HepG2 (cell line): ENCODE measurements around the gene THSD4. TPM values are rescaled to one million over a fixed set of nuclear protein-coding genes. Genes with fewer than 3 reads are reported as not detected.

Source experiments
- ATAC-seq: fragments of 200-7000 bp; cut with Tn5 transposase; 3 replicates; pipeline ENCODE4 v1.9.1; 2020; ENCODE audit warnings: mild to moderate bottlenecking, moderate library complexity
- BruUV-seq: library from RNA; stranded (reverse); fragments of 400-500 nt; replicated peaks from 2 replicates; lab custom pipeline; 2021; lab: Mats Ljungman, UMichigan
- CTCF ChIA-PET: fragments of 300-600 bp; formaldehyde crosslinking; extraction: SDS; loops from one replicate; lab custom pipeline; 2021; ENCODE audit warnings: low total read pairs, inconsistent platforms, low intra/inter-chr PET ratio; lab: Yijun Ruan, JAX
- POLR2A ChIA-PET: fragments of 350-600 bp; sonication (Branson Sonifier 250); formaldehyde crosslinking; loops from one replicate; lab custom pipeline; 2020; ENCODE audit warnings: antibody characterized with exemption, inconsistent platforms; lab: Yijun Ruan, JAX
- DNase-seq: peaks from one replicate; pipeline ENCODE4 v3.0.0-alpha.2; 2015; ENCODE audit warnings: low spot score
- FAIRE-seq: peaks from 3 replicates; lab custom pipeline; 2011; peaks lifted over from hg19 to GRCh38; lab: Jason Lieb, UNC
- H2AFZ ChIP-seq: one replicate; pipeline ENCODE4 v1.6.1; 2011; ENCODE audit warnings: low read length, inconsistent platforms
- H3K27ac ChIP-seq: fragments of 300-600 bp; 3 replicates; pipeline ENCODE4 v1.8.0; 2011; ENCODE audit warnings: mixed run types, mild to moderate bottlenecking, mixed read lengths, low read length, inconsistent platforms; ENCODE audit not compliant: insufficient read depth; ENCODE audit errors: extremely low read length
- H3K27me3 ChIP-seq, 2 experiments: fragments of 200-600 bp in 1 of 2; 2 replicates in 1 of 2; 3 replicates in 1 of 2; pipeline versions ENCODE4 v1.6.0 to v1.8.0; 2011; ENCODE audit warnings: low read length in 2 of 2, mild to moderate bottlenecking in 2 of 2, moderate library complexity in 2 of 2, inconsistent platforms in 1 of 2; ENCODE audit not compliant: insufficient read depth in 2 of 2, control insufficient read depth in 1 of 2
- H3K36me3 ChIP-seq, 2 experiments: fragments of 200-600 bp in 1 of 2; replicated peaks in 1 of 2; 2 replicates in 1 of 2; 3 replicates in 1 of 2; pipeline versions ENCODE4 v1.5.1 to v1.8.0; 2011; ENCODE audit warnings: low read length in 2 of 2, inconsistent platforms in 1 of 2; ENCODE audit not compliant: insufficient read depth in 2 of 2, control insufficient read depth in 1 of 2
- H3K4me1 ChIP-seq: 2 replicates; pipeline ENCODE4 v1.5.1; 2012; ENCODE audit warnings: low read length, inconsistent platforms; ENCODE audit not compliant: insufficient read depth
- H3K4me2 ChIP-seq: 2 replicates; pipeline ENCODE4 v1.6.0; 2011; ENCODE audit warnings: low read depth, low read length, inconsistent platforms
- H3K4me3 ChIP-seq, 3 experiments: fragments of 200-600 bp in 1 of 3; sonication (generic), shearing (Covaris generic) in 1 of 3; replicated peaks in 1 of 3; 2 replicates each; pipeline ENCODE4 v1.5.1; 2011 to 2016; ENCODE audit warnings: low read length in 3 of 3, inconsistent platforms in 2 of 3, low read depth in 2 of 3, mild to moderate bottlenecking in 2 of 3, control low read depth in 1 of 3, mixed read lengths in 1 of 3; ENCODE audit not compliant: insufficient read depth in 1 of 3
- H3K79me2 ChIP-seq: one replicate; pipeline ENCODE4 v1.6.1; 2011; ENCODE audit warnings: low read length, inconsistent platforms; ENCODE audit not compliant: insufficient read depth
- H3K9ac ChIP-seq: 2 replicates; pipeline ENCODE4 v1.6.0; 2011; ENCODE audit warnings: mild to moderate bottlenecking, low read depth, low read length, inconsistent platforms; ENCODE audit not compliant: insufficient read depth
- H3K9me3 ChIP-seq: 2 replicates; pipeline ENCODE4 v1.5.1; 2012; ENCODE audit warnings: mild to moderate bottlenecking, low read length
- H4K20me1 ChIP-seq: 2 replicates; pipeline ENCODE4 v1.6.0; 2011; ENCODE audit warnings: inconsistent platforms, mild to moderate bottlenecking, low read length, moderate library complexity; ENCODE audit not compliant: insufficient read depth
- ARID2 ChIP-seq: sonication (generic); formaldehyde crosslinking; IDR thresholded peaks from 2 replicates; pipeline ENCODE4 v1.8.1; 2022; ENCODE audit warnings: mild to moderate bottlenecking, missing genetic modification reagents, borderline replicate concordance
- ATF1 ChIP-seq: IDR thresholded peaks from 2 replicates; pipeline ENCODE4 v1.6.1; 2016; ENCODE audit warnings: mild to moderate bottlenecking, control low read depth
- ATM ChIP-seq: fragments of 450-650 bp; IDR thresholded peaks from 2 replicates; pipeline ENCODE4 v1.7.1; 2017; ENCODE audit warnings: mild to moderate bottlenecking, borderline replicate concordance
- BRD4 ChIP-seq: sonication (generic); formaldehyde crosslinking; IDR thresholded peaks from 2 replicates; pipeline ENCODE4 v1.4.0; 2020; ENCODE audit warnings: missing genetic modification reagents
- GPBP1L1 ChIP-seq: sonication (generic); formaldehyde crosslinking; IDR thresholded peaks from 2 replicates; pipeline ENCODE4 v1.5.0; 2020; ENCODE audit warnings: mild to moderate bottlenecking, missing genetic modification reagents
- HCFC1 ChIP-seq: fragments of 150-350 bp; IDR thresholded peaks from 2 replicates; pipeline ENCODE4 v1.6.1; 2014; ENCODE audit warnings: low read depth, low read length
- JARID2 ChIP-seq: sonication (generic); formaldehyde crosslinking; IDR thresholded peaks from 2 replicates; pipeline ENCODE4 v1.8.1; 2023; ENCODE audit warnings: missing genetic modification reagents, inconsistent platforms; ENCODE audit not compliant: insufficient replicate concordance
- MAFF ChIP-seq: IDR thresholded peaks from 2 replicates; pipeline ENCODE4 v1.6.1; 2011; ENCODE audit warnings: low read depth, low read length, improper control_type of control experiment
- MXD1 ChIP-seq: sonication (generic); formaldehyde crosslinking; IDR thresholded peaks from 2 replicates; pipeline ENCODE4 v1.4.0; 2020; ENCODE audit warnings: mild to moderate bottlenecking, missing genetic modification reagents
- PHF21A ChIP-seq: sonication (generic); formaldehyde crosslinking; IDR thresholded peaks from 2 replicates; pipeline ENCODE4 v1.5.0; 2020; ENCODE audit warnings: mild to moderate bottlenecking, missing genetic modification reagents
- PLSCR1 ChIP-seq: sonication (generic); formaldehyde crosslinking; IDR thresholded peaks from 2 replicates; pipeline ENCODE4 v1.5.0; 2020; ENCODE audit warnings: missing genetic modification reagents, mild to moderate bottlenecking, borderline replicate concordance
- SIN3A ChIP-seq: IDR thresholded peaks from 2 replicates; pipeline ENCODE4 v1.6.1; 2011; ENCODE audit warnings: low read depth, mild to moderate bottlenecking, control low read depth, low read length, borderline replicate concordance
- SOX5 ChIP-seq: IDR thresholded peaks from 2 replicates; pipeline ENCODE4 v1.6.1; 2016; ENCODE audit warnings: borderline replicate concordance
- TAF1 ChIP-seq: sonication (generic); formaldehyde crosslinking; IDR thresholded peaks from 2 replicates; pipeline ENCODE4 v1.4.0; 2020; ENCODE audit warnings: missing genetic modification reagents
- TEAD2 ChIP-seq: sonication (generic); formaldehyde crosslinking; IDR thresholded peaks from 2 replicates; pipeline ENCODE4 v1.9.0; 2021; ENCODE audit warnings: missing genetic modification reagents
- ZBTB8A ChIP-seq: sonication (generic); formaldehyde crosslinking; IDR thresholded peaks from 2 replicates; pipeline ENCODE4 v1.4.0; 2020; ENCODE audit warnings: mild to moderate bottlenecking, low read depth, missing genetic modification reagents, borderline replicate concordance
- ZMAT3 ChIP-seq: sonication (generic); formaldehyde crosslinking; conservative IDR thresholded peaks from 2 replicates; pipeline ENCODE4 v1.7.0; 2021; ENCODE audit warnings: missing genetic modification reagents
- ZNF124 ChIP-seq: sonication (generic); formaldehyde crosslinking; IDR thresholded peaks from 2 replicates; pipeline ENCODE4 v1.4.0; 2020; ENCODE audit warnings: missing genetic modification reagents
- ZNF138 ChIP-seq: sonication (generic); formaldehyde crosslinking; IDR thresholded peaks from 2 replicates; pipeline ENCODE4 v1.5.0; 2020; ENCODE audit warnings: mild to moderate bottlenecking, low read depth, missing genetic modification reagents
- ZNF333 ChIP-seq: sonication (generic); formaldehyde crosslinking; IDR thresholded peaks from 2 replicates; pipeline ENCODE4 v1.4.0; 2020; ENCODE audit warnings: mild to moderate bottlenecking, missing genetic modification reagents, borderline replicate concordance
- ZNF33A ChIP-seq: sonication (generic); formaldehyde crosslinking; IDR thresholded peaks from 2 replicates; pipeline ENCODE4 v1.5.1; 2020; ENCODE audit warnings: missing genetic modification reagents, mild to moderate bottlenecking, moderate library complexity, borderline replicate concordance
- ZNF34 ChIP-seq: sonication (generic); formaldehyde crosslinking; IDR thresholded peaks from 2 replicates; pipeline ENCODE4 v1.4.0; 2020; ENCODE audit warnings: mild to moderate bottlenecking, missing genetic modification reagents, borderline replicate concordance
- ZNF713 ChIP-seq: sonication (generic); formaldehyde crosslinking; IDR thresholded peaks from 2 replicates; pipeline ENCODE4 v1.4.0; 2020; ENCODE audit warnings: mild to moderate bottlenecking, missing genetic modification reagents
- ZSCAN29 ChIP-seq: sonication (generic); formaldehyde crosslinking; conservative IDR thresholded peaks from 2 replicates; pipeline ENCODE4 v1.4.0; 2020; ENCODE audit warnings: mild to moderate bottlenecking, missing genetic modification reagents
- WGBS: methylation state at CpG from one replicate; pipeline ENCODE4 v1.1.6; 2017; ENCODE audit warnings: low lambda C conversion rate; 5-methylcytosine and 5-hydroxymethylcytosine counted together
- in situ Hi-C: cut with HindIII; loops from 2 replicates; pipeline ENCODE4 v1.10.0; 2017; ENCODE audit warnings: low pct_unique_long_range_greater_than_20kb; ENCODE audit not compliant: extremely low pct_ligation_motif_present
- intact Hi-C: fragments of 100-400 bp; cut with micrococcal nuclease; formaldehyde crosslinking; loops from one replicate; pipeline ENCODE4 v1.10.0; 2022; ENCODE audit not compliant: unreplicated experiment
- polyA plus RNA-seq, 8 experiments: library from polyadenylated mRNA; depleted of rRNA in 3 of 8; stranded (reverse) in 7 of 8; unstranded in 1 of 8; fragments of >200 nt; fragmentation: Illumina TruSeq in 4 of 8; extraction: Trizol in 4 of 8; gene quantifications; 2 replicates each; pipeline versions ENCODE4 v1.2.1 to v1.2.3, GENCODE V29; 2011 to 2016; ENCODE audit warnings: low read depth in 4 of 8, missing spikeins in 1 of 8, mixed read lengths in 1 of 8; ENCODE audit not compliant: insufficient read depth in 1 of 8
- total RNA-seq, 5 experiments: library from RNA; depleted of rRNA; stranded (reverse); fragments of >200 nt; fragmentation: Illumina TruSeq; extraction: Trizol; gene quantifications; 2 replicates each; pipeline ENCODE4 v1.2.3, GENCODE V29; 2016; ENCODE audit warnings: low read depth in 1 of 5

The THSD4 gene
- total and polyA plus RNA-seq, 2 of the 13 experiments (the other 11 are each of a cell fraction or from before 2014, with no cell fraction given): 0.07 to 0.21 TPM

DNA sequence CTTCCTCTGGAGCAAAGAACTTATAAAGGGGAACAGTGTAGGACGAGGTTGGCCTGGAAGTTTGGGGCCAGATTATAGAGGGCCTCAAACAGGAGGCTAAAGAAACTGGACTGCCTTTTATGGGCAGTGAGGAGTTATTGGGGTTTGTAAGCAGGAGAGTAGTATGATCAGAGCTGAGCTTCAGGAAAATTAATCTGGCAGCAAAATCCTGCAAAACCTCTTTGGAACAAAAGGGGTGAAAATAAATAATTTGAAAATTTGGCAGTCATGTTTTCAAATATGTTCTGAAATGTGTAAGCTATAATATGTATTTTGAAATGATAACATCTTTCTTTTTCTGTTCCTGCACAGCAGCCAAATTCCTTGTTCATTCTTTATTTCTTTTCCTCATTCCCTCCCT, 164.9 kb downstream of the THSD4 start (continued):
- TF ChIP-seq MAFF: no peak
- no peak for TF ChIP-seq ZNF333 (CRISPR knock-in tag)
- no peak for TF ChIP-seq ZNF34
- no peak for TF ChIP-seq ZNF138 (CRISPR knock-in tag)
- no peak for TF ChIP-seq TAF1 (CRISPR knock-in tag)

DNA sequence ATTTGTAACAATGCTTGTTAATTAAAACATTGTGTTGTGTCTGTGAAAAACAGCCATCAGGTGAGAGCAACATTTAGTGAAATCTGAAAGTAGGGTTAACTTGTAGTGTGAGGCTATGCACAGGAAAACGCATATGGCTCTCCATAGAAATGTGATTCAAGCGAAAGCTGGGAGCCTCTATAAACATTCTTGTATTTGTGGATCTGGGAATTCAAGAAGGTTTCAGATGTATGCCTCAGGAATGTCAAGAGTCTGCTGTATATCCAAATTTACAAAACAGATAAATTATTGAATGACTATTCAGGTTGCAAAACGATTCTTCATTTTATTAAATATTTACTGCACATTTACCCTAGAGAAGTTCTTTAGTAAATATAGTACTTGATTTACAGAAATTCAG, 166.0 kb downstream of the THSD4 start:
- Histone ChIP-seq H3K4me2 (no peak overlapping the region), H3K27ac (no peak overlapping the region), H3K27me3 (no peaks in the 10 kb centered on the region; a peak in 1 of 5 replicates), H3K4me3 (no peak overlapping the region), H3K9me3 (no peaks in the 10 kb centered on the region), H3K4me1 (peaks cover 16% of the 10 kb centered on the region), H3K36me3 (no peaks in the 10 kb centered on the region), H3K9ac (no peak overlapping the region), H2AFZ (no peak overlapping the region), H4K20me1 (no peaks in the 10 kb centered on the region), H3K79me2 (no peaks in the 10 kb centered on the region)
- in situ Hi-C loops (no loop called here), intact Hi-C loops (no loop called here)
- FAIRE-seq (no peak), DNase-seq (no peak), ATAC-seq (no peak)
- TF ChIP-seq HCFC1 (no peak), ZNF713 (CRISPR knock-in tag) (no peak), ATF1 (CRISPR knock-in tag) (no peak), TEAD2 (CRISPR knock-in tag) (no peak), ZMAT3 (no peak), GPBP1L1 (no peak), ATM (no peak), JARID2 (CRISPR knock-in tag) (no peak), ZSCAN29 (CRISPR knock-in tag) (no peak), PLSCR1 (CRISPR knock-in tag) (no peak), ZBTB8A (CRISPR knock-in tag) (no peak), ARID2 (no peak), SOX5 (CRISPR knock-in tag) (no peak), PHF21A (CRISPR knock-in tag) (no peak), ZNF124 (no peak), SIN3A (no peak), ZNF33A (no peak), BRD4 (CRISPR knock-in tag) (no peak), MXD1 (CRISPR knock-in tag) (no peak)
- ChIA-PET CTCF (no interaction called here), POLR2A (no interaction called here)
- BruUV-seq: no TSS peak
- WGBS: 23% methylated on average over 3 of the region's 3 CpGs
